Activated effector memory CD4-positive, alpha-beta T cell treated with Interleukin-2 at 50 U/mL for 16 hours (primary cell): ENCODE measurements around the gene MYO1E.
"Not testable (repeated sequence)": the region's sequence is repeated elsewhere in the genome, so short reads cannot be mapped to it uniquely, and the experiment has no call there.

Experiments
- DNase-seq: peaks from one replicate; pipeline ENCODE4 v3.0.0-alpha.2; 2020

Gene MYO1E

DNA sequence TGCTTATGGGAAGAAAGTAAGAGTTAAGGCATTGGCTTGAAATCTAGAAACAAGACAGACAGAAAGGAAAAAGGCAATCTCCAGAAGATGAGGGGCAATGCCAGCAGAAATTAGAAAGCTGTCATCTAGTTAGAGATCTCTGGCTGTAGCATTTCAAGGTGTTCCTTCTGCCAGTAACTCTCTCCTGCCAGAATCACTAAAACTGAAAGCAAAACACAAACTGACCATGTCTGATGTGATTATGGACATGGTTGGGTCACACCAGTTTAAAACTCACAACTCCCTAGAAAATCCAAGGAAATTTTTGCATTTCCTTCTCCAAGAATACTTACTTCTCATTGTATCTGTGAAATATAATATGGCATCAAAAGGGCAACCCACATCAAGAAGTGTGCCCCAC is 83.1 kb downstream of the MYO1E start:
- no peak for DNase-seq

DNA sequence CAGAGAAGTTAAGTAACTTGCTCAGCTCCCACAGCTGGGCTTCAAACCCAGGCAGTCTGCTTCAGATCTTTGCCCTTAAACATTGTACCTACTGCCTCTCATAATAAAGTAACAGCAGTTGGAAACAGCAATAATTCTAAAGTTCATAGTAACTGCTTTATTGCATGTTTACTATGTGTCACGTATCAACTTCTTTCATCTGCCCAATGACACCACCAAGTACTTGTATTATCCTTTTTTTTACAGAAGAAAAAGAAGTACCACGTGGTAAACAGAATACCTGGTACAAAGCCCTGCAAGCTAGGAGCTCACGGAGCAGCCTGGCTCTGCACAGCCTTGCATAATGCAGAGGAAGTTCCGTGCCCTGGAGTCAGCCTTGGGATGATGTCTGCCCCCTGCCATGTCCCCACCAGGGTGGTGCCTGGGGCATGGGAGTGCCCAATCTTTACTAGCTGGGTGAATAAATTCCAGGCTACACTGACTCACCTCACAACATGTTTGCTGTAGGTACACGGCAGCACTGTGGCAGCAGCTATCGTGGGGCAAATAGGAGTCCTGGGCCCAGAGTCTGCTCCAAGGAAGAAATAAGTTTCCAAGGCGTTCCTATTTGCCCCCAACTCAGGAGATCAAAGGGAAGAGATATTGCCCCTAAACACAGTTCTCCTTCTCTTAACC is 88.8 kb downstream of the MYO1E start:
- no peak for DNase-seq

DNA sequence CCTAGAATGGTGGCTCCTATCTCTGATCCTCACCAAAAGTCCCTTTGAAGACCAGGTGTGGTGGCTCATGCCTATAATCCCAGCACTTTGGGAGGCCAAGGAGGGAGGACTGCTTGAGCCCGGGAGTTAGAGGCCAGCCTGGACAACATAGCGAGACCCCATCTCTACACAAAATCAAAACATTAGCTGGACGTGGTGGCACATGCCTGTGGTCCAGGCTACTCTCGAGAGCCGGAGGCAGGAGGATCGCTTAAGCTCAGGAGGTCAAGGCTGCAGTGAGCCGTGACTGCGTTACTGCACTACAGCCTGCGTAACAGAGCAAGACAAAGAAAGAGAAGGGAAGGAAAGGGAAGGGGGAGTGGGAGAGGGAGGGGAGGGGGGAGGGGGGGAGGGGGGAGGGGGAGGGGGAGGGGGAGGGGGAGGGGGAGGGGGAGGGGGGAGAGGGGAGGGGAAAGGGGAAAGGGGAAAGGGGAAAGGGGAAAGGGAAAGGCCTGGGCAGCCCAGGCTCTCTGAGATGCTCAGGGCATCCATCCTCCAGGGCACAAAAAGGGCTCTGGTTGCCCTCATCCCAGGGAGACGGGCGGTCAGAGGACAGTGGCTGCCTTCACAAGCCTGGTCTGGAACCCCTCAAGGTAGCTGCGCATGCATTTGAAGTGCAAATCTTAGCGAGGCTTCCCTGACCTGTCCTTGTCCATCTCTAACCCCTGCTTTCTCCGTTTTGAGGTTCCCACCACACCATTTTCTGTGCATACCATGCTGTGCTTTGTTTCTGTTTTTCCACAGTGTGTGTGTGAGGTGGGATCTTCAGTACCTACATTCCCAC is 89.9 kb downstream of the MYO1E start:
- DNase-seq: no peak

DNA sequence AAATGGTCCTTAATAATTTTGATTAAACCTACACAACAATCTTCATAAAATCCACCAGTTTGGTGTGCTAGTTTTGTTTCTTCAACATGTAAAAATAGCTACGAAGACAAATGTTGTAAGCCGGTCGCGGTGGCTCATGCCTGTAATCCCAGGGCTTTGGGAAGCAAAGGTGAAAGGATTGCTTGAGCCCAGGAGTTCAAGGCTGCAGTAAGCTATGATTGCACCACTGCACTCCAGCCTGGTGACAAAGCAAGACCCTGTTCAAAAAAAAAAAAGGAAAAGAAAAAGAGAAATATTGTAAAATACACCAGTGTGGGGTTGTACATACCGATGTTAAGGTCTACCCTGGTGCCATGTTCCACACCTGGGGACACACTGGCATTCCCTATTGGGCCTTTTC is 91.0 kb downstream of the MYO1E start:
- DNase-seq: no peak

DNA sequence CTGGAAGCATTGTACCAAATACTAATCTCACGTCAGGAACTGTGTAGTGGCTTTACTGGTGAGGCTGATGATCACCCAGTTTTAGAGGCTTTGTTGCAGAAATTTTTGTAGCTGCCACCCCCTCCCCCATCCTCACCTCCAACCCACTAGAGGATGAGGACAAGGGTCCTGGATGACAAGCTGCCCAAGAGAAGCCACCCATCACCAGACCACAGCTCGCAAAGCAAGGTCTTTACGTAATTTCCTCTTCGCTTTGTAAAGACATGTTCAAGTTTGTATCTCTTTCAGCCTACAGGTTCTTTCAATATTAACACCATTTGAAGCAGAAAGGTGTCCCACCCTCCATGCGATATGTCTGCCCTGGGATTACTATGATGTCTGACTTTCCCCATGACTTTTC is 91.8 kb downstream of the MYO1E start:
- DNase-seq: no peak

DNA sequence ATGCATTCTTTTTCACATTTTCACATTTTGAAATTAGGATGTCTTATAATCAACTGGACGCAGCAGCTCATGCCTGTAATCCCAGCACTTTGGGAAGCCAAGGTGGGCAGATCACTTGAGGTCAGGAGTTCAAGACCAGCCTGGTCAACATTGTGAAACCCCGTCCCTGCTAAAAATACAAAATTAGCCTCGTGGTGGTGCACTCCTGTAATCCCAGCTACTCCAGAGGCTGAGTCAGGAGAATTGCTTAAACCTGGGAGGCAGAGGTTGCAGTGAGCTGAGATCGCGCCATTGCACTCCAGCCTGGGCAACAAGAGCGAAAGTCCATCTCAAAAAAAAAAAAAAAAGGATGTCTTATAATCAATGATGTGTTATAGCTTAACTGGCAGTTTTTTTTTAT is 92.4 kb downstream of the MYO1E start:
- not testable (repeated sequence) for DNase-seq

DNA sequence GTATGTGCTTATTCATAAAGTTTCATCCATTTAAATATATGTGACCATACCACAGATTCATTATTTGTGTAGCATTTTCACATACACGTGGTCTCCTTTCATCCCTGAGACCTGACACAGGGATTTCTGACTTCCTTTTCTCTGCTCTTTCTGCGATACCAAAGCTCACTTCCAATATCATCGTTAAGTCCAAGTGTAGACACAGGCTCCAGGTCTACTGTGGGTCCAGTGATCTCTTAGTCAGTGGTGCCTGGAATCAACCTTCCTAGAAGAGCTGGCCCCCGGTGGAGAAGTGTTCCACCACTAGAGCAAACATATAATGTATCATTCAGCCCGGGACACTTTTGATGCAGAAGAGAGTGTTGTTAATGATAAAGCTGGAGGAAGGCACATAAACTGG is 93.6 kb downstream of the MYO1E start:
- no peak for DNase-seq

DNA sequence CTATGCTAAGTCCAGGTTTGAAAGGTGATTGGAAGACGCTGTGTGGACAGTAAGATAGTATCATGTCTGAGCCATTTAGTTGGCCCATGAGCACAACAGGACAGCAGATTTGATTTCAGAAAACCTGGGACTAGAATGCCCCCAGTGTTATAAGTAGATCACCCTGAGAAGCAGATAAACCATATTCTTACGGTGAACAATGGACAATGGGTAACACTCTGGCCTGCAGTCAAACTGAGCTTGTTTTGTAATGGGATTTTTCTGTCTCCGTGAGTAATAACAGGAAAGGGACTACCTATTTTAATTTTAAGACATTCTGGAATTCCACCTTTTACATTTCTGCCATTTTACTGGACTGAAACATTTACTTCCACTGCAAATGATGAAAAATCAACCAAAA is 94.6 kb downstream of the MYO1E start:
- DNase-seq: no peak

DNA sequence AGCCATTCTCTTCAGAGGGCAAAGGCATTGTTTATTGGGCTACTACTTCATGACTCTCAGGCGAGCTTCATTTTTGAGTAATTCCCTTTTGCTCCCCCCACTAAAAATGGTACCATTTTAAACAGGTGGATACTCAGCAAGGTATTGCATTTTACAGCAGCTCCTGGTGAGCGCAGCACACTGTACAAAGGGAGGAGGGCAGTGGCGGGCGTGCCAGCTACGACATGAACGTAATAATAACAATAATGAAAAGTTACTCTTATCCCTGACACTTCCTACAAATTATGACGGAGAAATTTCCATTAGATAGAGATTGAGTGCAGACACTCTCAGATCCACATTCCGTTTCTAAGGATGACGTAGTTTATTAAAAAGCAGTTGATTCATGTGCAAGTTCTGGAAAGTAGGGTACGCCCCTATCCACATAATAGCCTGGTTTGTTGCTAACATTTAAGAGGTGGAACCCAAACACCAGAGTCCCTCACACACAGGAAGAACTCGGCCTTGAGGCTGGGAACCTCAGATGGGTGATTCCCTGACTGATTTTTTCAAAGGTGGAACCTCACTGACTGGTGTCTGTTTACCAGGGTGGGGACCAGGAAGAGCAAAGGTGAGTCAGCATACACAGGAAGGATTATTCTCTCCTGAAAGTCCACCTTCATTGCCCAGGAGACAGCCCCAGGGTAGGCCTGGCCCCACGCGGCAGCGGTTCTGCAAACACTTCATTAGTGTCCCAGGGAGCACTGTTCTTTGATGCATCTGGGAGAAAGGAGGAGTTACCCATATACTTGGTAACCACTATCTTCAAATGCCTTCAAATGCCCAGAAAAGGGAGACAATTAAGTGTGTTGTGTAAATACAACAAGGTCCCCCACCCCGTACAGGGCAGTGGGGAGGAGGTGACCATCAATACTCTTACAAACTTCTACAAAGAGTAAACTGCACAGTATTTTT is 96.2 kb downstream of the MYO1E start:
- DNase-seq: no peak

DNA sequence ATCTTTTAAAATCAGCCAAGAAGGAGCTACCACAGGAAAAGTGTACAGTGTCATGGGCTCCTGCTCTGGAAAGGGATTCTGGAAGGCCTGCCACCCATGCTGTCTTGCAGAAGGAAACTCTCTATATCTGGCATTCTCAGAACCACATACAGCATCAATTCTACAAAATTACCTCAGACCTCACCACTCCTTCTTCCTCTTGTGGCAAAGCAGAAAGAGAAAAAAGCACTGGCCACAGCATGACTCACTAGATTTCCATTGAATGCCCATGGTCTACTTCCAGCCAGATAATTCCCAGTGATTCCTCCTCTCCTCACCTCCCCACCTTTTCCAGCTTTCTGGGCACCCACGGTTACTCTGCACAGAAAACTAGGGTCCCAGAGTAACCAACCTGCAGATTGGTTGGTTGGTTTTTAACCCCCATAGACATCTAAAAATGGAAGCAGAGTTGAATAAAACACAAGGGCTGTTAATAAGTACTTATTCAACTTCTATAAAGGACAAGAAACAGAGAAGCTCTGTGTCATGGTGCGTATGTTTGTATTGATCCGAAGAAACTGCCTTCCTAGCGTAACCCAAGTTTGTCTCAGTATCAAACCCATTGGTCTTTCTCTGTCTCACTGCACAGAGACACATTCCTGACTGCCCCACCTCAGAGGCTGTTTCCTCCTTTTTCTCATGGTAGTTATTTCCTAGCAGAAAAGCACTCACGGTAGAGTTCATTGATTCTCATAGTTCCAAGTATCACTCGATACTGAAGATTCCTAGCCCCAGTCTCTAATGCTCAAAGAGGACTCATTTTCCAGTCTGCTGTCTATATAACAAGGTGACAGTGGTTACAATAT is 98.3 kb downstream of the MYO1E start:
- DNase-seq: no peak

DNA sequence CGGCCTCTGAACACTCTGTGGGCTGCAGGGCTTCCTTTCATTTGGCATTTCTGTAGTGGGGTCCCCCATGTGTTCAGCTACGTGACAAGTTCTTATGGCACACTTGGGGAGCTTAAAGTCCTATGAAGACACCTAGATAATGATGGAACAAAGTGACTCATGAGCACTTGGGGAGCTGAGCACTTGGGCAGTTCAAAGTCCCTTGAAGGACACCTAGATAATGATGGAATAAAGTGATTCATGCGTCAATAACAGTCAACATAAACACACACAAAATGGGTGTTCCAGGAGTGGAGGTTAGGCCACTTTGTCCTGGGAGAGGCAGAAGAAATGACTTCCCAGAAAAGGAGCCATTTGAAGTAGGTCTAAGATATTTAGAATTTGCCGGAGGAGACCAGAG is 99.4 kb downstream of the MYO1E start:
- DNase-seq: no peak

DNA sequence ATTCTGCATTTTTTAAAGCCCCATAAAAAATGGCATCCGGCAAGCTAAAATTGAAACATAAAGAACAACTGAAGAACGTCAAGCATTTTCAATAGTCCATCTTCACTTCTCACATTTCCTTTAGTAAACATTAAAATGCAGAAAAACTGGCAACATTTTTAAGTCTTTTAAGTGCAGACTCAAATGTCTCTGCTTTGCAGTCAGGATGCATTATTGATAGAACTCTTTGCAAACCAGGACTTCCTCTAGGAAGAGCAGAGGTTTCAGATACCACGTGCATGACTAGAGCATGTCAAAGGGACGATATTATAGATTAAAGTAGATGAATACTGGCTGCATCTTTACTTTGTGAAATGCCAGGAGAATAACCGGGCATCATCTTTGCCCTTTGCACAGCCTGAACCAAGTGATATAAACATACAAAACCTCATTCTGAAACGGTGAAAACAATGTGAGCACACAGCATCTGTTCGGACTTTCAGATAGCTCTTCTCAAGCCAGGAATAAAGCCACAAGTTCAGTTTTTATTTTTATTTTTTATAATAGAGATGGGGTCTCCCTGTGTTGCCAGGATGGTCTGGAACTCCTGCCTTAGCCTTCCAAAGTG is 101.0 kb downstream of the MYO1E start:
- DNase-seq: no peak

DNA sequence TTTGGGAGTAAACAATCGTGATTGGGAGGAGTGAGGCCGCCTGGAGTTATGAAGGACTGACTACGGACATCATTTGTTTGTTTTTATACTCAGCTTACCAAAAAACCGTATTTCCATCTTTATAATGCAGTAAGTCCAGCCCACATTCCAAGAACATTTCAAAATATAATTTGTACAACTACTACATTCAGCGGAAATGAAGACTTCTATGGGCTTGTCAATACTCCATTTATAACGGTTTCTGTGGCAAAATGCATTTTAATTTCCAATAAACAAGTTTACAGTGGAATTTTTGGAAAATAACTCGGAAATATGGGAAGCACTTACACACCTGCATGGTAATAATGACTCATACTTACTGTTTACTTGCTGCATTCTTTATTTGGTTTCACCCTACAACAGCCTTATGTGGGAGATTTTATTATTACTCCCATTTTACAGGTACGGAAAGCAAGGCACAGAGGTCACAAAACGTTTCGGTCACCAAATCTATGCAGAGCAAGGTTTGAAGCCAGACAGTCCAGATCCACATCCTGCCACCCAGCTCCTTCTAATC is 103.7 kb downstream of the MYO1E start:
- DNase-seq: no peak

DNA sequence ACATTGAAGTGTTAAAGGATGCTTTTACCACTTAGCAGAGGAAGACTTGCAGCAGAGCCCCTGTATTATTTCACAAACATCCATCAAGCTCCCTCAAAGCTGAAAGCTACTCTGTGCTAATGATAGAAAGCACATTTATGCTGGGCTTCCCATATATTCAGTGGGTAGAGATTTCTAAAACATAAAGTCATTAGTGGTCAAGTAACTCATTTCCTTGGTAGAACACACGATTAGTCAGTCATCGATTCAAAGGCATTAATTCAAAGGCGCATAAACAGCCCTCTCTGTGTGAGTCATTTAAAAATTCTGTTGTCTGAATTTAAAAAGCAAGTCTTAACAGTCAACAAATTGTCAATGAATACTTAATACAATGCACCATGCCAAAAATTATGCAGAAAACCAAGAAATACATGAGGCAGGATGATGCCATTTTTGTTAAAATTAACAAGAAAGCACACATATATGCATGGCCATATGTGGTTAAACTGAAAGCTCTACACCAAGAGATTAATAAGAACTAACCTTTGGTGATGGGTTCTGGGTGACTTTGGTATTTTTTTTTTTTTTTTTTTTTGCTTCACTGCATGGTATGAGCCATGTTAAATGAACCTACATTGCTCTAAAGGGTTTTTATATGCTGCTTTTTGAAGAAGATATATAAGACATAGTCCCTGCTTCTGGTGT is 104.4 kb downstream of the MYO1E start:
- no peak for DNase-seq

DNA sequence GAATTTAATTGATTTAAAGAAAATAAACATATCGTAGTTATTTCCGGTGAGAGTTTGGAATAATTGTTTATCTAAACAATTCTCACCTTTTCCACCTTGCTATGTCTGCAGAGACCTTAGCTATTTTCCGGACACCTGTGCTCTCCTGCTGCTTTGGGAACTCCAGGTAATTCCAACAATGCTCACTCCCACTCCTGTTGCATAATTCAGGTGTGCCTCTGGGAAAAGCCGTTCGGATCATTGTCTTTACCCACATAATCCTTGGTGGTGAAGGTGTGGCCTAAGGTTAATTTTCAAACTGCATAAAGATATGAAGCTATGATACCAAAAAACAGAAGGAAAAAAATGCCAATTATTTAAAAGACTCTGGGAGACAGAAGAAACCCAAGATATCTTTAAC is 106.6 kb downstream of the MYO1E start:
- DNase-seq: no peak

DNA sequence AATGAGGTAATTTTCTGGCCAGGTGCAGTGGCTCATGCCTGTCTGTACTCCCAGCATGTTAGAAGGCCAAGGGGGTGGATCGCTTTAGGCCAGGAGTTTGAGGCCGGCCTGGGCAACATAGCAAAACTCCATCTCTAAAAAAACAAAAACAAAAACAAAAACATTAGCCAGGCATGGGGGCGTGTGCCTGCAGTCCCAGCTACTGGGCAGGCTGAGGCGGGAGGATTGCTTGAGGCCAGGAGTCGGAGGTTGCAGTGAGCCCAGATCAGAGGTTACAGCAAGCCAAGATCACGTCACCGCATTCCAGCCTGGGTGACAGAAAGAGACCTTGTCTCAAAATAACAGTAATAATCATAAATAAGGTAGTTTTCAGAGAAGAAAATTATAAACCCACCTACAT is 110.4 kb downstream of the MYO1E start:
- no peak for DNase-seq

DNA sequence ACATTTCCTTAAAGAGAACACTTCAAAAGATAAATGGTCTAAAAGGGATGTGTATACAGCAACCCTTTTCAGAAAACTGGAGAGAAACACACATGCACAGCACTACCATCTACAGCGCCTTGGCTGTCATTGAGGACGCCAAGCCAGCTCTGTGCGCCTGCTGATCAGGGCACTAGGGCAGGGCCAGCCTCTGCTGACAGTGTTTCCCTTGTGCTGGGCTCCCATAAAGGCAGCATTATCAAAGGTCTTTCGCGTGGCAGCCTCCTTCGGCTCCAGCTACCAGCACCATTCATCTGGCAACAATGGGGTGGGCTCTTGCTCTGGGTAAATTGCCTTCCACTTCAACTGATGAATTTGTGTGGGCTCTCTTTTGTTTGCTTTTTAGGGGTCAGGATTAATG is 112.6 kb downstream of the MYO1E start:
- no peak for DNase-seq

DNA sequence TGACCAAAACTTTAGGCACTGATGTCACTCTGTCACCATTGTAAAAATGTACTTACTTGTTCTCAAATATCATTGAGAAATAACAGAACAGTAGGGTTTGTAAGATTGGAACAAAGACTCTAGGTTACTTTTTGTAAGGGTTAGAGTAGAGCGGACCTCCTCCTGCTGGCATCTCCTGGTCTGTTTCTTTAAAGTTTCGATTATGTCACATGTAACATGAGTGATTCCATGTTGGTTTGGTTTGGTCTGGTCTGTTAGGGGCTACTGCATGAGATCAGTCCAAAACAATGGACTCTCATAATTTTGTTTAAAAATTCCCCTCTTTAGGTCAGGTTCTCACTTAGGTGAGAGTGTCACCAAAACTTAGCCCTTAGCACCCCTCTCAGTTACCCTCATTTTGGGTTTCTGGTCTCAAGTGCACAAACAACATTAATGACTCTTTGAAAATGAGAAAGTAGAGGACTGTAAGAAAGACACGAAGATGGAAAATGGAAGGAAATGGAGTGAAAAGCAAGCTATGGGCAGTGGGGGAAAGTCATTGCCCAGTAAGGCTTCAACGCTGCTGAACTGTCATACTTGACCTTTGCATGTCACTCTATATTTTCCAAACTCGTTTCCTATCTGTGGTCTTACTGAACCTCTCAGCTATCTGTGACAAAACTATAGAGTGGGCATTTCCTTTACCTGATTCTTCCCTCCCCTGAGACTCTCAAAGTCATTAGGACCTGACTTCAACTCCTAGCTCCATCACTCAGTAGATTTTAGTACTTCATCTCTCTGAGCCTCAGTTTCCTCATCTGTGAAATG is 113.3 kb downstream of the MYO1E start:
- DNase-seq: no peak

DNA sequence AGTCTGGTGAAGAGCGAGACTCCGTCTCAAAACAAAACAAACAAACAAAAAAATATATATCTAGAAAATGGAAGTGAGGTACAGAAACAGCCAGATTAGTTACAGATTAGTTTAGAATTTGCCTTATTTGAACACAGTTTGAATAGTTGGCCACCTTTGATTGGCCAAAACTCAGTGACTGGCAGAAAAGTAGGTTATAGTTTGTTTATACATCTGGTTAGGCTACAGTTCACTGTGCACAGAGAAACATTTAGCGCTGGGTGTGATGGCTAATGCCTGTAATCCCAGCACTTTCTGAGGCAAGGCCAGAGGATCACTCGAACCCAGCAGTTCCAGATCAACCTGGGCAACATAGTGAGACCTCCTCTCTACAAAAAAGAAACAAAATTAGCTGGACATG is 114.4 kb downstream of the MYO1E start:
- DNase-seq: no peak

DNA sequence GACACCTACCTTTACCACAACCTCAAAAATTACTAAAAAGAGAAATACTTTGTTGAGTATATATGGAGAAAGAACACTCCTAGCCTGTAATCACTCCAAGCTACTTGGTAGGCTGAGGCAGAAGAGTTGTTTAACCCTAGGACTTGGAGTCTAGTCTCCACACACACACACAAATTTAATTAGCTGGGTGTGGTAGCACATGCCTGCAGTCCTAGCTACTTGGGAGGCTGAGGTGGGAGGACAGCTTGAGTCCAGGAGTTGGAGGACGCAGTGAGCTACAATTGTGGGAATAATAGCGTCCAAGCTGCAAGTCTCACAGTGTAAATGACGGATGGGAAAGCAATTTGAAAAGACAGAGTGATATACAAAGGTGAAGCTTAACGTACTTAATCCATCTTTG is 115.5 kb downstream of the MYO1E start:
- DNase-seq: no peak
